ENCODE data around the gene CTNNAL1. TPM values are rescaled to one million over a fixed set of nuclear protein-coding genes. Genes with fewer than 3 reads are reported as not detected.
"Not testable (repeated sequence)": the region's sequence is repeated elsewhere in the genome, so short reads cannot be mapped to it uniquely, and the experiment has no call there.

Gene CTNNAL1
- total and polyA plus RNA-seq, 2 of the 8 experiments (the other 6 are each of a cell fraction or from before 2014, with no cell fraction given) = 23.2 to 66.1 TPM

- TF ChIP-seq KDM1A (IDR thresholded peaks at IDR 0.05; ENCODE audit: borderline replicate concordance, low read length) (no peak), RNF2 (IDR thresholded peaks at IDR 0.05; ENCODE audit: borderline replicate concordance, low read depth, low read length, missing control alignments, poor library complexity, severe bottlenecking) (no peak), PHF8 (conservative IDR thresholded peaks at IDR 0.05; ENCODE audit: low read depth, low read length) (no peak), SP1 (IDR thresholded peaks at IDR 0.05; ENCODE audit: low read depth, low read length) (no peak), SAP30 (IDR thresholded peaks at IDR 0.05; ENCODE audit: insufficient read depth, insufficient replicate concordance, low read length) (no peak), EP300 (IDR thresholded peaks at IDR 0.05; ENCODE audit: borderline replicate concordance in 1 of 2, low read depth in 2 of 2, low read length in 2 of 2) (no peak)
These were observed 92.1 kb downstream of the CTNNAL1 start (continued) for GRCh38 chr9:108921200-108921599.

- H3K4me3 ChIP-seq (ENCODE audit: extremely low read depth in 1 of 4, insufficient read depth in 2 of 4, low read depth in 3 of 4, low read length in 4 of 4); H3K4me2 ChIP-seq (ENCODE audit: insufficient read depth in 1 of 2, low read depth in 2 of 2, low read length in 2 of 2); H4K91ac ChIP-seq (replicated peaks; ENCODE audit: insufficient read length, low read length); H3K27me3 ChIP-seq (replicated peaks in 1 of 4; ENCODE audit: control insufficient read depth in 3 of 4, extremely low read depth in 1 of 4, insufficient read depth in 3 of 4, low read length in 3 of 4); H3K79me1 ChIP-seq (ENCODE audit: low read depth, low read length); H3K56ac ChIP-seq (replicated peaks; ENCODE audit: insufficient read length, low read depth, low read length); FAIRE-seq; H2BK12ac ChIP-seq (ENCODE audit: low read depth, low read length); POLR2A ChIA-PET (ENCODE audit: partially characterized antibody); DNase-seq (ENCODE audit: low read depth in 1 of 2, low spot score in 2 of 2); H3K23ac ChIP-seq (ENCODE audit: insufficient read length); H3K79me2 ChIP-seq (ENCODE audit: control insufficient read depth in 1 of 2, insufficient read depth in 2 of 2, low read length in 2 of 2); H4K20me1 ChIP-seq (replicated peaks in 1 of 2; ENCODE audit: control insufficient read depth in 1 of 2, insufficient read depth in 2 of 2, low read length in 2 of 2); H2AFZ ChIP-seq (ENCODE audit: low read length); H3K9ac ChIP-seq (replicated peaks in 1 of 4; ENCODE audit: extremely low read depth in 1 of 4, low read depth in 3 of 4, low read length in 3 of 4); H3K18ac ChIP-seq (ENCODE audit: extremely low read depth, low read length); H3K23me2 ChIP-seq (ENCODE audit: low read depth, low read length); H3K4ac ChIP-seq (replicated peaks; ENCODE audit: insufficient read length, low read depth, low read length); H2BK5ac ChIP-seq (ENCODE audit: low read depth, low read length); H3K14ac ChIP-seq (ENCODE audit: insufficient read length); H3K9me3 ChIP-seq (ENCODE audit: insufficient read depth in 2 of 2, low read depth in 1 of 2, low read length in 1 of 2); H2AK5ac ChIP-seq (ENCODE audit: low read depth, low read length); H2BK15ac ChIP-seq (ENCODE audit: low read length); H4K8ac ChIP-seq (ENCODE audit: extremely low read depth, insufficient read depth, low read length); H2BK20ac ChIP-seq (ENCODE audit: low read length); H4K5ac ChIP-seq (ENCODE audit: insufficient read length, low read depth, low read length); H3K27ac ChIP-seq (ENCODE audit: low read depth, low read length); CTCF ChIA-PET (ENCODE audit: partially characterized antibody); H3K4me1 ChIP-seq (replicated peaks in 1 of 4; ENCODE audit: control insufficient read depth in 3 of 4, insufficient read depth in 4 of 4, low read length in 3 of 4); H2BK120ac ChIP-seq (replicated peaks; ENCODE audit: low read depth, low read length): not testable (repeated sequence)
- WGBS, 2 experiments (ENCODE audit: extremely low coverage in 1 of 2, insufficient coverage in 1 of 2, insufficient read length in 1 of 2, insufficient replicate concordance in 2 of 2, low coverage in 1 of 2, low lambda C conversion rate in 2 of 2, missing lambda C conversion rate in 1 of 2) = 89% methylated on average over 1 of the region's 1 CpG; no CpG with 5 or more reads in 1 of the 2 experiments
- peaks cover 9 to 43% (median 29%) of the 10 kb centered on the region in 4 experiments; a peak in 7 of 8 replicates for H3K36me3 ChIP-seq (ENCODE audit: control insufficient read depth in 2 of 4, insufficient read depth in 4 of 4, low read length in 3 of 4)
These were observed 92.9 kb downstream of the CTNNAL1 start for GRCh38 chr9:108920401-108920800.
